ENCODE data around the gene SIRPA. TPM values are rescaled to one million over a fixed set of nuclear protein-coding genes. Genes with fewer than 3 reads are reported as not detected.

Gene SIRPA
- total RNA-seq, 4 donors from 2014 or later: 9.0 to 46.6 (median 18.6) TPM

DNA sequence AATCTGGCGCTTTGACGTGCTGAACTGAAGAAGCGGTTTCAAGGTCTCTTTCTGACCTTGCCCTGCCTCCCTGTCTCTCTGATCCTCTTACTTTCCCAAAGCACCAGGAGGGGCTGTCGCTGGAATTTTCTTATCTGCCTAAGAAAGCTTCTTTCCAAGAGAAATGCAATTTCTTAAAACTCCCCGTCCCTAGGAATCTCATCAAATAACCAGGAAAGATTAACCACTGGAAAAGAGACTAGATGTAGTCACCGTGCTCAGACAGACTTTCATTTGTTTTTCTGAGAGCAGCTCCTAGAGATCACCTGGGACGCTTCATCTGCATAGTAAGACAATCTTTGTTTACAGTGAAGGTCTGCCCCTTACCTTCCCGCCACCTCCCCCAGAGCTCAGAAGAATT, 60.0 kb downstream of the SIRPA start:
- Histone ChIP-seq H3K27ac (no peak overlapping the region), H3K4me3 (no peak overlapping the region), H3K36me3 (no peaks in the 10 kb centered on the region), H3K9me3 (no peaks in the 10 kb centered on the region), H3K27me3 (no peaks in the 10 kb centered on the region), H3K4me1 (no peaks in the 10 kb centered on the region)
- 76 to 83% methylated on average over 7 to 8 of the region's 8 CpGs for WGBS, 2 donors (ENCODE audit: low coverage in 1 of 2)
- TF ChIP-seq, protein P1, sequence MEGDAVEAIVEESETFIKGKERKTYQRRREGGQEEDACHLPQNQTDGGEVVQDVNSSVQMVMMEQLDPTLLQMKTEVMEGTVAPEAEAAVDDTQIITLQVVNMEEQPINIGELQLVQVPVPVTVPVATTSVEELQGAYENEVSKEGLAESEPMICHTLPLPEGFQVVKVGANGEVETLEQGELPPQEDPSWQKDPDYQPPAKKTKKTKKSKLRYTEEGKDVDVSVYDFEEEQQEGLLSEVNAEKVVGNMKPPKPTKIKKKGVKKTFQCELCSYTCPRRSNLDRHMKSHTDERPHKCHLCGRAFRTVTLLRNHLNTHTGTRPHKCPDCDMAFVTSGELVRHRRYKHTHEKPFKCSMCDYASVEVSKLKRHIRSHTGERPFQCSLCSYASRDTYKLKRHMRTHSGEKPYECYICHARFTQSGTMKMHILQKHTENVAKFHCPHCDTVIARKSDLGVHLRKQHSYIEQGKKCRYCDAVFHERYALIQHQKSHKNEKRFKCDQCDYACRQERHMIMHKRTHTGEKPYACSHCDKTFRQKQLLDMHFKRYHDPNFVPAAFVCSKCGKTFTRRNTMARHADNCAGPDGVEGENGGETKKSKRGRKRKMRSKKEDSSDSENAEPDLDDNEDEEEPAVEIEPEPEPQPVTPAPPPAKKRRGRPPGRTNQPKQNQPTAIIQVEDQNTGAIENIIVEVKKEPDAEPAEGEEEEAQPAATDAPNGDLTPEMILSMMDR (IDR thresholded peaks at IDR 0.05): no peak
- TF ChIP-seq EP300 (IDR thresholded peaks at IDR 0.05; ENCODE audit: low read depth) (no peak), POLR2AphosphoS5 (IDR thresholded peaks at IDR 0.05) (no peak), POLR2A (IDR thresholded peaks at IDR 0.05) (no peak)
- intact Hi-C loops (cut with DNase I; ENCODE audit: low total_unique reads): no loop called here
- in situ Hi-C loops (cut with MboI; ENCODE audit: low pct_ligation_motif_present in 1 of 4, low pct_unique_long_range_greater_than_20kb in 1 of 4, low sequenced_read_pairs in 3 of 4): no loop called here
- no peak for DNase-seq

DNA sequence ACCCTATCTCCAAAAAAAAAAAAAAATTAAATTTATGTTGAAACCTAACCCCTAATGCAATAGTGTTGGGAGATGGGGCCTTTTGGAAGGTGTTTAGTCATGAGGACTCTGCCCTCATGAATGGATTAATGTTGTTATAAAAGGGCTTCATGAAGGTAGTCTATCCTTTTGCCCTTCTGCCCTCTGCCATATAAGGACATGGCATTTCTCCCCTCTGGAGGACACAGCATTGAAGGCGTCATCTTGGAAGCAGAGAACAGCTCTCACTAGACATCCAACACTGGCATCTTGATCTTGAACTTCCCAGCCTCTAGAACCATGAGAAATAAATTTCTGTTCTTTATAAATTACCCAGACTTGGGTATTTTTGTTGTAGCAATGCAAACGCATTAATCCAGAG, 63.2 kb downstream of the SIRPA start:
- TF ChIP-seq, protein P1 (IDR thresholded peaks at IDR 0.05): no peak
- TF ChIP-seq POLR2AphosphoS5 (IDR thresholded peaks at IDR 0.05) (no peak), EP300 (IDR thresholded peaks at IDR 0.05; ENCODE audit: low read depth) (no peak), POLR2A (IDR thresholded peaks at IDR 0.05) (no peak)
- in situ Hi-C loops (cut with MboI; ENCODE audit: low pct_ligation_motif_present in 1 of 4, low pct_unique_long_range_greater_than_20kb in 1 of 4, low sequenced_read_pairs in 3 of 4): no loop called here

DNA sequence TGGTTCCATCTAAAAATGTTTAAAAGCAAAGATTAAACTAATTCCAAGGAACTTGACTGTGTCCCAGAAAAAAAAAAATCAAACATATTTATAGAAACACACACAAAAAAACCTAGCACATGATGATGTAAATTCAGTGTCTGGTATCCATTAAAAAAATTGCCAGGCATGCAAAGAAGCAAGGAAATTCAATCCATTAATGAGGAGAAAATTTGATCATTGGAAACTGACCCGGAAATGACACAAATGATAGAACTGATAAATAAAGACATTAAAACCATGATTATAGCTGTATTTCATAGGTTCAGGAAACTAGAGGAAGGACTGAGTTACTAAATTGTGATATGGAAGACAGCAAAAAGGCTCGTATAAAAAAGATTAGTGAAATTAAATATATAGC, 63.9 kb downstream of the SIRPA start:
- H3K27ac ChIP-seq: no peak overlapping the region
- DNase-seq: no peak
- H3K27me3 ChIP-seq: no peaks in the 10 kb centered on the region
- intact Hi-C loops (cut with DNase I; ENCODE audit: low total_unique reads) (no loop called here), in situ Hi-C loops (cut with MboI; ENCODE audit: low pct_ligation_motif_present in 1 of 4, low pct_unique_long_range_greater_than_20kb in 1 of 4, low sequenced_read_pairs in 3 of 4) (no loop called here)
- no peak for TF ChIP-seq POLR2A (IDR thresholded peaks at IDR 0.05)
- no peak for TF ChIP-seq EP300 (IDR thresholded peaks at IDR 0.05; ENCODE audit: low read depth)
- TF ChIP-seq, protein P1 (IDR thresholded peaks at IDR 0.05): no peak
- no peak for TF ChIP-seq POLR2AphosphoS5 (IDR thresholded peaks at IDR 0.05)
- no peak overlapping the region for H3K4me3 ChIP-seq
- H3K4me1 ChIP-seq: no peaks in the 10 kb centered on the region
- no peaks in the 10 kb centered on the region for H3K36me3 ChIP-seq
- no peaks in the 10 kb centered on the region for H3K9me3 ChIP-seq
- WGBS, 2 donors (ENCODE audit: low coverage in 1 of 2): 76 to 79% methylated on average over 2 of the region's 2 CpGs

More for the DNA sequence above, 63.2 kb downstream of the SIRPA start:
- Histone ChIP-seq H3K27me3 (no peaks in the 10 kb centered on the region), H3K4me3 (no peak overlapping the region), H3K36me3 (no peaks in the 10 kb centered on the region), H3K27ac (no peak overlapping the region), H3K4me1 (no peaks in the 10 kb centered on the region), H3K9me3 (no peaks in the 10 kb centered on the region)
- DNase-seq: no peak
- intact Hi-C loops (cut with DNase I; ENCODE audit: low total_unique reads): no loop called here
- 78 to 89% methylated on average over 1 to 2 of the region's 2 CpGs for WGBS, 2 donors (ENCODE audit: low coverage in 1 of 2)

DNA sequence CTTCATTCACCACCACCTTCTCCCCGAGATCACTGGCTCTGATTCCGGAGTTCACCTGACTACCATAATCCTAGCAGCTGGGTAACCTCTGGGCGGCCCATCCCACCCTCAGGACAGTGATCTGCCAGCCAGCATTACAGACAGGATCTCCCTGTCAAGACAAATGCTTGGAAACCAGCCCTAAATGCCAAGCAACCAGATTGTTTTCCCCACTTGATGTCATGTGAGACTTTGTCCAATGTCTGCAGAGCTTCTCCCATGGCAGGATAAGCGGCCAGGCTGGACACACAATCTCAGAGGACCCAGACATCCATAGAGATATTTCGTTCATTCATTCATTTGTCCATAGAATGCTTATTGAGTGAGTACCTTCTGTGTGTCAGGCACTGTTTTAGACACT, 66.2 kb downstream of the SIRPA start:
- Histone ChIP-seq H3K27ac (no peak overlapping the region), H3K4me3 (no peak overlapping the region), H3K36me3 (no peaks in the 10 kb centered on the region), H3K9me3 (no peaks in the 10 kb centered on the region), H3K27me3 (peaks cover 4% of the 10 kb centered on the region), H3K4me1 (peaks cover 0 to 10% (median 3%) of the 10 kb centered on the region in 4 donors)
- intact Hi-C loops (cut with DNase I; ENCODE audit: low total_unique reads): no loop called here
- 83 to 86% methylated on average over 3 to 5 of the region's 5 CpGs for WGBS, 2 donors (ENCODE audit: low coverage in 1 of 2)
- TF ChIP-seq POLR2A (IDR thresholded peaks at IDR 0.05) (no peak), EP300 (IDR thresholded peaks at IDR 0.05; ENCODE audit: low read depth) (no peak), POLR2AphosphoS5 (IDR thresholded peaks at IDR 0.05) (no peak)
- TF ChIP-seq, protein P1 (IDR thresholded peaks at IDR 0.05): no peak
- DNase-seq: no peak
- in situ Hi-C loops (cut with MboI; ENCODE audit: low pct_ligation_motif_present in 1 of 4, low pct_unique_long_range_greater_than_20kb in 1 of 4, low sequenced_read_pairs in 3 of 4): no loop called here

Measured in transverse colon (tissue), 4 donors.